Breast epithelium (tissue), 4 donors: ENCODE measurements around the gene PGGHG. TPM values are rescaled to one million over a fixed set of nuclear protein-coding genes. Genes with fewer than 3 reads are reported as not detected.

Source experiments
- DNase-seq, 2 donors: peaks; one replicate each; pipeline ENCODE4 v3.0.0-alpha.2; 2019; ENCODE audit warnings: low spot score in 2 of 2
- H3K27ac ChIP-seq, 2 donors: fragments of 200-600 bp; sonication (generic) in 1 of 2; one replicate each; pipeline ENCODE4 v1.5.1; 2016 to 2019; ENCODE audit warnings: mild to moderate bottlenecking in 1 of 2
- H3K27me3 ChIP-seq, 2 donors: fragments of 200-600 bp; sonication (generic) in 1 of 2; one replicate each; pipeline versions ENCODE4 v1.5.1 to v1.6.0; 2017 to 2019; ENCODE audit warnings: control low read depth in 1 of 2, mild to moderate bottlenecking in 1 of 2
- H3K36me3 ChIP-seq: fragments of 200-600 bp; one replicate; pipeline ENCODE4 v1.5.1; 2019
- H3K4me1 ChIP-seq, 2 donors: fragments of 200-600 bp; sonication (generic); one replicate each; pipeline ENCODE4 v1.5.1; 2016 to 2019; ENCODE audit warnings: control low read depth in 1 of 2
- H3K4me3 ChIP-seq, 3 donors: fragments of 200-600 bp; sonication (generic); 1 replicate in 2 of 3; 2 replicates in 1 of 3; pipeline ENCODE4 v1.5.1; 2016 to 2019; ENCODE audit warnings: mild to moderate bottlenecking in 3 of 3, moderate library complexity in 2 of 3
- H3K9me3 ChIP-seq, 2 donors: fragments of 200-600 bp; sonication (generic) in 1 of 2; one replicate each; pipeline ENCODE4 v1.5.1; 2016 to 2019; ENCODE audit warnings: control low read depth in 1 of 2
- CTCF ChIP-seq, 3 donors: fragments of 450-650 bp; IDR thresholded peaks; one replicate each; pipeline ENCODE4 v1.5.1; 2016 to 2017; ENCODE audit warnings: antibody characterized with exemption in 3 of 3, mild to moderate bottlenecking in 3 of 3, moderate library complexity in 3 of 3
- POLR2A ChIP-seq: fragments of 450-650 bp; IDR thresholded peaks from one replicate; pipeline ENCODE4 v1.6.1; 2016; ENCODE audit warnings: antibody characterized with exemption, mild to moderate bottlenecking, moderate library complexity
- POLR2AphosphoS5 ChIP-seq, 3 donors: sonication (generic); formaldehyde crosslinking; IDR thresholded peaks; one replicate each; pipeline ENCODE4 v1.6.1; 2017; ENCODE audit warnings: antibody characterized with exemption in 3 of 3
- intact Hi-C: fragments of 100-400 bp; cut with DNase I; formaldehyde crosslinking; loops from one replicate; pipeline ENCODE4 v1.15.1; 2023; ENCODE audit warnings: low total_unique reads
- total RNA-seq, 3 donors: library from RNA; depleted of rRNA; stranded (reverse); fragments of >200 nt; gene quantifications; one replicate each; pipeline ENCODE4 v1.1.0, GENCODE V29; 2016

The PGGHG gene
- total RNA-seq, 3 donors from 2014 or later, result 13.0 to 63.9 (median 37.3) TPM

GRCh38 chr11:272931-273198 is 16.1 kb upstream of the PGGHG start:
- Histone ChIP-seq H3K27ac (no peak overlapping the region), H3K4me1 (no peaks in the 10 kb centered on the region), H3K36me3 (no peaks in the 10 kb centered on the region), H3K4me3 (no peak overlapping the region), H3K27me3 (no peaks in the 10 kb centered on the region), H3K9me3 (peaks cover 0 to 4% of the 10 kb centered on the region in 2 donors)
- TF ChIP-seq CTCF (IDR thresholded peaks at IDR 0.05) (no peak), POLR2A (no peak), POLR2AphosphoS5 (IDR thresholded peaks at IDR 0.05) (no peak)
- intact Hi-C loops, result no loop called here
- no peak for DNase-seq

GRCh38 chr11:276219-276618 is 12.7 kb upstream of the PGGHG start:
- H3K4me1 ChIP-seq, result no peaks in the 10 kb centered on the region
- peaks cover 13 to 31% of the 10 kb centered on the region in 2 donors for H3K27me3 ChIP-seq
- intact Hi-C loops, result no loop called here

GRCh38 chr11:278001-278951 is 10.7 kb upstream of the PGGHG start, which contains the start of gene NLRP6:
Gene NLRP6 (plus strand): TSS chr11:278407. CDS start chr11:278570, 163 bp downstream.
- no peak for TF ChIP-seq POLR2AphosphoS5 (IDR thresholded peaks at IDR 0.05)
- no peak for TF ChIP-seq CTCF (IDR thresholded peaks at IDR 0.05)
- TF ChIP-seq POLR2A, result no peak
- Histone ChIP-seq H3K27ac (no peak within 1 kb of the TSS), H3K4me1 (no peaks in the 10 kb centered on the region), H3K27me3 (peaks cover 24 to 50% of the 10 kb centered on the region in 2 donors), H3K9me3 (peaks cover 0 to 4% of the 10 kb centered on the region in 2 donors), H3K4me3 (peak within 1 kb of the TSS; percentile 32 to 59 (median 33)), H3K36me3 (no peaks in the 10 kb centered on the region)
- DNase-seq, result peak in 1 of 2 donors; percentile 35
- intact Hi-C loops, result no loop called here

More at GRCh38 chr11:276219-276618, 12.7 kb upstream of the PGGHG start:
- Histone ChIP-seq H3K4me3 (no peak overlapping the region), H3K9me3 (peaks cover 0 to 4% of the 10 kb centered on the region in 2 donors), H3K27ac (no peak overlapping the region), H3K36me3 (no peaks in the 10 kb centered on the region)
- no peak for DNase-seq
- no peak for TF ChIP-seq POLR2AphosphoS5 (IDR thresholded peaks at IDR 0.05)
- no peak for TF ChIP-seq POLR2A
- TF ChIP-seq CTCF (IDR thresholded peaks at IDR 0.05), result no peak

GRCh38 chr11:279040-279965 is 9.6 kb upstream of the PGGHG start:
- Histone ChIP-seq H3K9me3 (peaks cover 0 to 4% of the 10 kb centered on the region in 2 donors), H3K36me3 (no peaks in the 10 kb centered on the region), H3K27me3 (peaks cover 24 to 56% of the 10 kb centered on the region in 2 donors), H3K4me3 (peak overlapping the region; percentile 32 to 59 (median 33)), H3K4me1 (no peaks in the 10 kb centered on the region), H3K27ac (no peak overlapping the region)
- peak in 1 of 2 donors; percentile 43 for DNase-seq
- intact Hi-C loops, result no loop called here
- no peak for TF ChIP-seq CTCF (IDR thresholded peaks at IDR 0.05)
- TF ChIP-seq POLR2A, result no peak
- TF ChIP-seq POLR2AphosphoS5 (IDR thresholded peaks at IDR 0.05), result no peak
